ENCODE results near the gene TSGA10. TPM values are rescaled to one million over a fixed set of nuclear protein-coding genes. Genes with fewer than 3 reads are reported as not detected.

TSGA10 gene
- total RNA-seq, 2 donors from 2014 or later, result 2.3 TPM

- DNase-seq (ENCODE audit: low spot score), result no peak
- intact Hi-C loops (cut with DNase I), result no loop called here
Observed at GRCh38 chr2:98985905-98986666, 168.7 kb downstream of the TSGA10 start.

GRCh38 chr2:98975611-98976010, 179.1 kb downstream of the TSGA10 start:
- DNase-seq (ENCODE audit: low spot score), result no peak
- intact Hi-C loops (cut with DNase I), result no loop called here

GRCh38 chr2:98972582-98973167, 182.1 kb downstream of the TSGA10 start:
- intact Hi-C loops (cut with DNase I), result no loop called here

GRCh38 chr2:98959810-98960507, 194.8 kb downstream of the TSGA10 start:
- intact Hi-C loops (cut with DNase I), result no loop called here
- DNase-seq (ENCODE audit: low spot score), result no peak

More at GRCh38 chr2:98972582-98973167, 182.1 kb downstream of the TSGA10 start:
- no peak for DNase-seq (ENCODE audit: low spot score)

- intact Hi-C loops (cut with DNase I), result no loop called here
- DNase-seq (ENCODE audit: low spot score), result no peak
Observed at GRCh38 chr2:98952966-98953365, 201.8 kb downstream of the TSGA10 start.

GRCh38 chr2:98948956-98949739, 205.6 kb downstream of the TSGA10 start:
- intact Hi-C loops (cut with DNase I), result no loop called here

GRCh38 chr2:98947554-98947953, 207.2 kb downstream of the TSGA10 start:
- DNase-seq (ENCODE audit: low spot score), result no peak
- intact Hi-C loops (cut with DNase I), result no loop called here

More at GRCh38 chr2:98948956-98949739, 205.6 kb downstream of the TSGA10 start:
- DNase-seq (ENCODE audit: low spot score), result no peak

Other genes with a start within 250 kb of the TSGA10 start
- 1 to 10 TPM; 3.5 to 6.8 TPM for gene CRACDL, start 218.7 kb downstream of the TSGA10 start, total RNA-seq
- gene C2orf15, start 13.2 kb downstream of the TSGA10 start, total RNA-seq, result under 1 TPM in 1 of 2 donors, not detected in 1; 0.33 TPM
- gene LIPT1, start within 50 bp of the TSGA10 start, total RNA-seq, result 1 to 10 TPM; 5.7 to 7.2 TPM
- 10 to 100 TPM; 20.6 to 22.9 TPM for gene MITD1, start 26.1 kb upstream of the TSGA10 start, total RNA-seq
- 10 to 100 TPM; 19.7 to 22.2 TPM for gene MRPL30, start 26.2 kb upstream of the TSGA10 start, total RNA-seq
- not detected for gene LYG2, start 100.7 kb upstream of the TSGA10 start, total RNA-seq
- under 1 TPM; 0.97 to 1.00 TPM for gene LYG1, start 146.3 kb upstream of the TSGA10 start, total RNA-seq
- 10 to 100 TPM; 26.2 to 40.3 TPM for gene TXNDC9, start 181.4 kb upstream of the TSGA10 start, total RNA-seq
- gene EIF5B, start 182.4 kb upstream of the TSGA10 start, total RNA-seq, result 10 to 100 TPM; 40.0 to 62.5 TPM